GM06990 (cell line): ENCODE measurements around the gene NDUFB8.

Experiments
- DNase-seq: peaks from one replicate; pipeline ENCODE4 v3.0.0-alpha.2; 2011; ENCODE audit not compliant: insufficient read length; ENCODE audit errors: extremely low read depth
- H3K27me3 ChIP-seq: replicated peaks from 2 replicates; pipeline ENCODE4 v1.6.0; 2011; ENCODE audit warnings: low read length; ENCODE audit not compliant: control insufficient read depth, insufficient read depth
- H3K36me3 ChIP-seq: 2 replicates; pipeline ENCODE4 v1.5.1; 2011; ENCODE audit warnings: low read length; ENCODE audit not compliant: control insufficient read depth, insufficient read depth
- H3K4me3 ChIP-seq: replicated peaks from 2 replicates; pipeline ENCODE4 v1.5.1; 2011; ENCODE audit warnings: low read depth, mild to moderate bottlenecking, control low read depth, low read length
- CTCF ChIP-seq: IDR thresholded peaks from 2 replicates; pipeline ENCODE4 v1.5.1; 2011; ENCODE audit warnings: low read length, control low read depth, mild to moderate bottlenecking, inconsistent platforms; ENCODE audit not compliant: insufficient read depth, poor library complexity, severe bottlenecking

Gene NDUFB8

DNA sequence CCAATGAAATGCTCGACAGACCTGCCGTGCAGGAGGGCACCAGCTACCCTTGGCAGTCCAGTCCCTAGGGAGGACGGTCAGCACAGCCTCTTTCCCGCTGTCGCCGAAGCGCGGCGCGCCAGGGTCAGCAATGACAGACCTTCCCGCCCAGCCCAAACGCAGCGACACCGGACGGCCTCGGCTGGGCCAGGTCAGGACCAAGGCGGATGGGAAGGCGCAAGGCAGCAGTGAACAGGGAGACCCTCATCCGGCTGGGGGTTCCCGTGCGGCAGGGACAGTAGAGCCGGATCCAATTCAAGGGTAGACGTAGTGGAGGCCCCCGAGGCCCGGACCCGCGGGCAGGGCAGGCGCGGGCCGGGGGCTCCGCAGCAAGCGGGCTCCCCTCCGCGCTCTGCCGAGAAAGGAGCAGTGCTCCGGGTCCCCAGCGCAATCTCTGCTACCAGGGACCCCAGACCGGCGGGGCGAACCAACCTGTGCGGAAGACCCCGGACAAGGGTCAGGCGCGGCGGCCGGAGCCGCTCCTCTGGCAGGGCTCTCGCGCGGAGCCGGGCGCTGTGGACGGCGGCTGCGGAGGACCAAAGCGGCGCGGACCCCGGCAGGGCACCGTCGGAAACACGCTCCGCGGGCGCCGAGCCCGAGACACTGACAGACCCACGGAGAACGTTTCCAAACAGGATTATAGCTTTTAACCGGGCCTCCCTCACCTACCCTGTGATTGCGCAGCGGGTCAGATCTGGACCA lies 10.2 kb downstream of the NDUFB8 start, which contains the start of gene SEC31B:
Gene SEC31B, minus strand, starts transcription at position 551 of the 741 bp plus-strand sequence. CDS start 2,909 bp downstream, outside the sequence.
- Histone ChIP-seq H3K27me3 (no peaks in the 10 kb centered on the region), H3K36me3 (peaks cover 9% of the 10 kb centered on the region), H3K4me3 (no peak within 1 kb of the TSS)
- no peak for TF ChIP-seq CTCF
- DNase-seq = no peak

DNA sequence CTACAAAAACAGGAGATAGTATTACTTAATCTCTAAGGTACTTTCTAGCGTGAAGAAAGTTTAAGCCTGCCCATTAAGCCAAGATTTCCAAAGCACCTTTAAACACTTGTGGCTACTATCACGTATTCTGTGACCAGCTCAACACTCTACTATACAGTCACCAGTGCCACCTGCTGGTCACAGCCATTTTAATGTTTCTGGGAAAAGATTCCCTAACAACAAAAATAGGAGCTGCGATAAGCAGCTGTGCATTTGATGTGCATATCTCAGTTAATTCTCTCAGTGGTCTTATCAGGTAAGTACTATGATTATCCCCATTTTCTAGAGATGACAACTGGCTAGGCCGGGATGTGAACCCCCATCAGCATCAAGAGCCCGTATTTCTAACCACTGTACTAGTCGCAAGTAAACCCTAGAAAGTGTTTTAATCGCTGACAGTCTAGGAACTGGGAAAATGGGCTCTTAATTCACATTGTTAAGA lies 10.9 kb downstream of the NDUFB8 start:
- no peak overlapping the region for H3K4me3 ChIP-seq
- no peak for DNase-seq

DNA sequence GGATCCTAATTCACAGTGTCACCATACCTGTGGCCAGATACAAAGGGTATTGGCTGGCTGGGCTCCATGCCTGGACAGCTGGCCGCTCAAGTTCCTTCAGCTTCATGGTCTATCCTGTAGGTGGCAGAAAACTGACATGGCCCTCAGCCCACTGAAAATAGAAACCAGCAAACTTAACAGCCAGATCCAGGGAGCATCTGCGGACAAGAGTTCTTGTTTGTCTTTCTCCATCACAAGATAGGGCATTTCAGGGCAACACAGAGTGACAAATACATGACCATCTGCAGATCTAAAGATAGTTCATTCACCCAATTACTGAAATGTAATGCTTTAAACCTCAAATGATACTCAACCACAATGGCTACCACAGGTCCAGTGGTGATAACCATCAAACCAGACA lies 12.8 kb downstream of the NDUFB8 start:
- no peaks in the 10 kb centered on the region; the same call in 1 of the 2 replicates for H3K36me3 ChIP-seq
- no peaks in the 10 kb centered on the region for H3K27me3 ChIP-seq
- TF ChIP-seq CTCF = peak; percentile 13
- no peak overlapping the region for H3K4me3 ChIP-seq
- DNase-seq = no peak

More for the DNA sequence above, 10.9 kb downstream of the NDUFB8 start:
- TF ChIP-seq CTCF = peak; percentile 55
- H3K27me3 ChIP-seq = no peaks in the 10 kb centered on the region
- peaks cover 2% of the 10 kb centered on the region for H3K36me3 ChIP-seq

GRCh38 chr10:100515612-100516011 lies 14.1 kb downstream of the NDUFB8 start:
- no peak overlapping the region for H3K4me3 ChIP-seq
- TF ChIP-seq CTCF = no peak
- H3K36me3 ChIP-seq = 0 out of 2 replicates have a peak, but pooled peaks cover 2% of the 10 kb centered on the region
- no peaks in the 10 kb centered on the region for H3K27me3 ChIP-seq
- no peak for DNase-seq

- Histone ChIP-seq H3K36me3 (peaks cover 11% of the 10 kb centered on the region), H3K4me3 (no peak overlapping the region), H3K27me3 (no peaks in the 10 kb centered on the region)
- no peak for TF ChIP-seq CTCF
- DNase-seq = no peak
Observed at GRCh38 chr10:100510533-100511308, 18.9 kb downstream of the NDUFB8 start.
